ENCODE data around the gene RIMKLA.
A peak's percentile ranks its signal among the peaks of the same experiment; 100 is the strongest.

RIMKLA gene

DNA sequence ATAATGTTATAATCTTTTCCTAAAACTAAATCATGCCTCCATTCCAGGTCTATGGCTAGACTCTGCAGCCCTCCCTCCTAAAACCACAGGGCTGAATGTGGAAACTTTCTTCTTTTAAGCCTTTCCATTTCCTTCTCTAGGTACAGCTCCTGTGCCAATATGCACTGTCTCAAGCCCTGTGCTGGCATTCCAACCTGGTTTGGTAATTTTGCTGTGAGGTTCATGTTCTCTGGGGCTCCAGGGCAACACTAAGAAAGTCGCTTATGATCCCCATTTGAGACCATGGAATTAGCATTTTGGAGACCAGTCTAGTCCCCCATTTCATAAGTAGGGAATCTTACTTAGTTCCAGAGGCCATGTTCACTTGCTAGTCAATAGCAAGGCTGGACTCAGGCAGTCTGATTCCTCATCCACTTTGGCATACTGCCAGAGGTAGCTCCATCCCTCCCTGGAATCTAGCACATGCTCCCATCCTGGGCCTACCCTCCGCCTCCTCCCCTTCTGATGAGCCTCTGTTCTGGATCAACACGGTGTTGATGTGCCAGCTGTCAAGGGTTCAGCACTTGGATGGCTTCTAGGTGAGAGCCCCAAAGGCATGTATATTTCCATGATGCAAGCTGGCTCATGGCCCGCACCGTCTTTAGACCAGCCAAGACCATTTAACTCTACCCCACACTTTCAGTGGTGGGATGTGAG is 38.7 kb downstream of the RIMKLA start:
- Histone ChIP-seq H3K79me1 (ENCODE audit: low read length) (no peaks in the 10 kb centered on the region), H3K36me3 (ENCODE audit: control insufficient read depth in 1 of 2, insufficient read depth in 2 of 2, low read length in 2 of 2) (no peaks in the 10 kb centered on the region), H2BK5ac (ENCODE audit: low read depth, low read length, poor library complexity) (no peak overlapping the region), H3K79me2 (ENCODE audit: control insufficient read depth, insufficient read depth, low read length, poor library complexity) (no peaks in the 10 kb centered on the region), H4K91ac (ENCODE audit: low read depth, low read length) (no peak overlapping the region), H3K27me3 (ENCODE audit: insufficient read depth, low read length) (no peaks in the 10 kb centered on the region), H3K4me1 (ENCODE audit: control insufficient read depth in 1 of 2, insufficient read depth in 2 of 2, low read length in 2 of 2) (no peaks in the 10 kb centered on the region), H3K9ac (ENCODE audit: low read length) (no peak overlapping the region), H3K14ac (ENCODE audit: low read length) (no peak overlapping the region), H3K4me3 (ENCODE audit: low read depth, low read length) (no peak overlapping the region), H2BK12ac (ENCODE audit: low read length) (no peak overlapping the region), H4K8ac (ENCODE audit: low read depth, low read length) (no peak overlapping the region), H3K9me3 (ENCODE audit: insufficient read depth, low read depth, low read length) (no peaks in the 10 kb centered on the region), H2BK120ac (ENCODE audit: insufficient read depth, low read length, poor library complexity) (no peak overlapping the region), H3K27ac (ENCODE audit: low read depth, low read length) (no peak overlapping the region), H2AK5ac (ENCODE audit: low read length) (no peak overlapping the region), H3K23ac (ENCODE audit: low read length) (no peak overlapping the region), H4K12ac (ENCODE audit: low read depth, low read length) (no peak overlapping the region), H3K4ac (ENCODE audit: low read depth, low read length) (no peak overlapping the region), H3K18ac (ENCODE audit: low read length) (no peak overlapping the region), H2AFZ (ENCODE audit: insufficient read depth, low read length, poor library complexity) (no peak overlapping the region), H3K4me2 (ENCODE audit: low read length) (no peak overlapping the region)
- DNase-seq: no peak
- WGBS (ENCODE audit: extremely low coverage, insufficient coverage, insufficient read length): no CpG with 5 or more reads among the region's 5 CpGs

DNA sequence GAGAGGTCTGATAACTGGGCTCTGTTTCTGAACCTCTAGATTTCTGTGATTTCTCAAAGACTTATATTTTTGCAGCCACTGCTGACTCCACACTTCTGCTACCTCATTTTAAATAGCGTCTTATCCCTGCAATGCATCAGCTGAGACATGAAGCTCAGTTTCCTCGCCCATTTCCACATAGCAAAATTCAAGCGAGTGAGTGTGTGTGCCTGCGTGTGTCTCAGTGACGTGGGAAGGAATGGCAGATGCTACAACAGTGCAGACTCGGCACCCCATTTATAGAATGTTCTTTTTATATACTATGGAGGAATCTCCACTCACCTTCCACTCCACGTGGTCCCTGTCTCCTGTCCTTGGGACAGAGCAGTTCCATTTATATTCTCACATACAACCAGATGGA is 39.5 kb downstream of the RIMKLA start:
- Histone ChIP-seq H4K12ac (ENCODE audit: low read depth, low read length) (no peak overlapping the region), H3K4me2 (ENCODE audit: low read length) (no peak overlapping the region), H3K4me3 (ENCODE audit: low read depth, low read length) (no peak overlapping the region), H3K27ac (ENCODE audit: low read depth, low read length) (no peak overlapping the region), H3K23ac (ENCODE audit: low read length) (no peak overlapping the region), H3K14ac (ENCODE audit: low read length) (no peak overlapping the region), H3K9me3 (ENCODE audit: insufficient read depth, low read depth, low read length) (no peaks in the 10 kb centered on the region), H3K36me3 (ENCODE audit: control insufficient read depth in 1 of 2, insufficient read depth in 2 of 2, low read length in 2 of 2) (no peaks in the 10 kb centered on the region), H2AFZ (ENCODE audit: insufficient read depth, low read length, poor library complexity) (no peak overlapping the region), H3K79me2 (ENCODE audit: control insufficient read depth, insufficient read depth, low read length, poor library complexity) (no peaks in the 10 kb centered on the region), H2BK12ac (ENCODE audit: low read length) (no peak overlapping the region), H4K91ac (ENCODE audit: low read depth, low read length) (no peak overlapping the region), H3K4me1 (ENCODE audit: control insufficient read depth in 1 of 2, insufficient read depth in 2 of 2, low read length in 2 of 2) (no peaks in the 10 kb centered on the region), H3K9ac (ENCODE audit: low read length) (no peak overlapping the region), H3K4ac (ENCODE audit: low read depth, low read length) (no peak overlapping the region), H2AK5ac (ENCODE audit: low read length) (no peak overlapping the region), H2BK120ac (ENCODE audit: insufficient read depth, low read length, poor library complexity) (no peak overlapping the region), H3K18ac (ENCODE audit: low read length) (no peak overlapping the region), H3K79me1 (ENCODE audit: low read length) (no peaks in the 10 kb centered on the region), H2BK5ac (ENCODE audit: low read depth, low read length, poor library complexity) (no peak overlapping the region), H4K8ac (ENCODE audit: low read depth, low read length) (no peak overlapping the region), H3K27me3 (ENCODE audit: insufficient read depth, low read length) (no peaks in the 10 kb centered on the region)
- WGBS (ENCODE audit: extremely low coverage, insufficient coverage, insufficient read length): no CpG with 5 or more reads among the region's 7 CpGs
- no peak for DNase-seq

- WGBS (ENCODE audit: extremely low coverage, insufficient coverage, insufficient read length): no CpG with 5 or more reads among the region's 10 CpGs
- Histone ChIP-seq H3K4me2 (ENCODE audit: low read length) (no peak overlapping the region), H3K79me1 (ENCODE audit: low read length) (no peaks in the 10 kb centered on the region), H4K12ac (ENCODE audit: low read depth, low read length) (no peak overlapping the region), H3K9me3 (ENCODE audit: insufficient read depth, low read depth, low read length) (no peaks in the 10 kb centered on the region), H2BK5ac (ENCODE audit: low read depth, low read length, poor library complexity) (no peak overlapping the region), H3K9ac (ENCODE audit: low read length) (peak overlapping the region; percentile 5), H2BK12ac (ENCODE audit: low read length) (no peak overlapping the region), H3K4me3 (ENCODE audit: low read depth, low read length) (no peak overlapping the region), H2AK5ac (ENCODE audit: low read length) (no peak overlapping the region), H3K14ac (ENCODE audit: low read length) (no peak overlapping the region), H2AFZ (ENCODE audit: insufficient read depth, low read length, poor library complexity) (no peak overlapping the region), H3K4me1 (ENCODE audit: control insufficient read depth in 1 of 2, insufficient read depth in 2 of 2, low read length in 2 of 2) (no peaks in the 10 kb centered on the region), H3K23ac (ENCODE audit: low read length) (no peak overlapping the region), H3K4ac (ENCODE audit: low read depth, low read length) (no peak overlapping the region), H3K18ac (ENCODE audit: low read length) (no peak overlapping the region), H3K27ac (ENCODE audit: low read depth, low read length) (no peak overlapping the region), H3K79me2 (ENCODE audit: control insufficient read depth, insufficient read depth, low read length, poor library complexity) (no peaks in the 10 kb centered on the region), H2BK120ac (ENCODE audit: insufficient read depth, low read length, poor library complexity) (no peak overlapping the region), H3K36me3 (ENCODE audit: control insufficient read depth in 1 of 2, insufficient read depth in 2 of 2, low read length in 2 of 2) (no peaks in the 10 kb centered on the region), H4K8ac (ENCODE audit: low read depth, low read length) (no peak overlapping the region), H4K91ac (ENCODE audit: low read depth, low read length) (no peak overlapping the region), H3K27me3 (ENCODE audit: insufficient read depth, low read length) (no peaks in the 10 kb centered on the region)
- no peak for DNase-seq
Observed at GRCh38 chr1:42420911-42421585, 40.5 kb downstream of the RIMKLA start.

GRCh38 chr1:42422737-42423136 is 42.1 kb downstream of the RIMKLA start:
- Histone ChIP-seq H4K91ac (ENCODE audit: low read depth, low read length) (no peak overlapping the region), H3K23ac (ENCODE audit: low read length) (no peak overlapping the region), H3K79me2 (ENCODE audit: control insufficient read depth, insufficient read depth, low read length, poor library complexity) (no peaks in the 10 kb centered on the region), H3K27me3 (ENCODE audit: insufficient read depth, low read length) (no peaks in the 10 kb centered on the region), H3K4me1 (ENCODE audit: control insufficient read depth in 1 of 2, insufficient read depth in 2 of 2, low read length in 2 of 2) (no peaks in the 10 kb centered on the region), H2BK120ac (ENCODE audit: insufficient read depth, low read length, poor library complexity) (no peak overlapping the region), H2AK5ac (ENCODE audit: low read length) (no peak overlapping the region), H3K18ac (ENCODE audit: low read length) (no peak overlapping the region), H4K12ac (ENCODE audit: low read depth, low read length) (no peak overlapping the region), H3K14ac (ENCODE audit: low read length) (no peak overlapping the region), H3K9me3 (ENCODE audit: insufficient read depth, low read depth, low read length) (no peaks in the 10 kb centered on the region), H2AFZ (ENCODE audit: insufficient read depth, low read length, poor library complexity) (no peak overlapping the region), H2BK12ac (ENCODE audit: low read length) (no peak overlapping the region), H3K4me3 (ENCODE audit: low read depth, low read length) (no peak overlapping the region), H3K9ac (ENCODE audit: low read length) (no peak overlapping the region), H3K36me3 (ENCODE audit: control insufficient read depth in 1 of 2, insufficient read depth in 2 of 2, low read length in 2 of 2) (no peaks in the 10 kb centered on the region), H3K27ac (ENCODE audit: low read depth, low read length) (no peak overlapping the region), H3K4me2 (ENCODE audit: low read length) (no peak overlapping the region), H2BK5ac (ENCODE audit: low read depth, low read length, poor library complexity) (no peak overlapping the region), H4K8ac (ENCODE audit: low read depth, low read length) (no peak overlapping the region), H3K79me1 (ENCODE audit: low read length) (no peaks in the 10 kb centered on the region), H3K4ac (ENCODE audit: low read depth, low read length) (no peak overlapping the region)
- no peak for DNase-seq
- WGBS (ENCODE audit: extremely low coverage, insufficient coverage, insufficient read length): no CpG with 5 or more reads among the region's 9 CpGs

All from trophoblast cell (in vitro differentiated cells and primary cell).